Endothelial cell of umbilical vein (primary cell): Measurements from ENCODE around the gene TCF25. TPM values are rescaled to one million over a fixed set of nuclear protein-coding genes. Genes with fewer than 3 reads are reported as not detected.

Experiments
- BruUV-seq: library from RNA; stranded (reverse); fragments of 400-500 nt; replicated peaks from 2 replicates; lab custom pipeline; 2021; lab: Mats Ljungman, UMichigan
- CTCF ChIA-PET: fragments of 300-600, 350-600 bp; sonication (Branson Sonifier 250); formaldehyde crosslinking; loops from one replicate; lab custom pipeline; 2021; ENCODE audit warnings: antibody characterized with exemption, inconsistent platforms; lab: Charles Lee
- POLR2A ChIA-PET: fragments of 300-600, 350-600 bp; sonication (Branson Sonifier 250); formaldehyde crosslinking; loops from one replicate; lab custom pipeline; 2021; ENCODE audit warnings: antibody characterized with exemption, inconsistent platforms; lab: Charles Lee
- DNase-seq: peaks from one replicate; pipeline ENCODE4 v3.0.0-alpha.2; 2011; ENCODE audit warnings: low read depth, low spot score
- FAIRE-seq: peaks from 2 replicates; lab custom pipeline; 2011; peaks lifted over from hg19 to GRCh38; lab: Jason Lieb, UNC
- H2AFZ ChIP-seq: 2 replicates; pipeline ENCODE4 v1.6.0; 2012; ENCODE audit warnings: low read depth, low read length, control low read depth, inconsistent platforms
- H3K27ac ChIP-seq: 2 replicates; pipeline ENCODE4 v1.5.1; 2011; ENCODE audit warnings: low read depth, mild to moderate bottlenecking, control low read depth, low read length, moderate library complexity; ENCODE audit not compliant: insufficient read depth
- H3K27me3 ChIP-seq, 2 experiments: 2 replicates each; pipeline versions ENCODE4 v1.6.0 to v1.6.1; 2011; ENCODE audit warnings: low read length in 2 of 2, mixed read lengths in 1 of 2; ENCODE audit not compliant: control insufficient read depth in 2 of 2, insufficient read depth in 2 of 2
- H3K36me3 ChIP-seq, 2 experiments: 2 replicates in 1 of 2; 3 replicates in 1 of 2; pipeline ENCODE4 v1.5.1; 2011; ENCODE audit warnings: low read length in 2 of 2, mild to moderate bottlenecking in 1 of 2, moderate library complexity in 1 of 2; ENCODE audit not compliant: control insufficient read depth in 2 of 2, insufficient read depth in 2 of 2; ENCODE audit errors: extremely low read depth in 1 of 2
- H3K4me1 ChIP-seq: 3 replicates; pipeline ENCODE4 v1.5.1; 2011; ENCODE audit warnings: mild to moderate bottlenecking, low read length; ENCODE audit not compliant: control insufficient read depth, insufficient read depth; ENCODE audit errors: extremely low read depth
- H3K4me2 ChIP-seq: 2 replicates; pipeline ENCODE4 v1.6.1; 2011; ENCODE audit warnings: low read length, control low read depth, mixed read lengths; ENCODE audit not compliant: insufficient read depth
- H3K4me3 ChIP-seq, 3 experiments: fragments of 200-600 bp in 1 of 3; sonication (generic), shearing (Covaris generic) in 1 of 3; replicated peaks in 1 of 3; 2 replicates each; pipeline ENCODE4 v1.5.1; 2011 to 2016; ENCODE audit warnings: control low read depth in 3 of 3, low read length in 3 of 3, mild to moderate bottlenecking in 2 of 3, inconsistent platforms in 1 of 3, low read depth in 1 of 3, moderate library complexity in 1 of 3; ENCODE audit not compliant: insufficient read depth in 1 of 3
- H3K79me2 ChIP-seq: 2 replicates; pipeline ENCODE4 v1.6.0; 2012; ENCODE audit warnings: low read length, inconsistent platforms; ENCODE audit not compliant: control insufficient read depth, insufficient read depth
- H3K9ac ChIP-seq: replicated peaks from 2 replicates; pipeline ENCODE3; 2011; ENCODE audit warnings: low read length, control low read depth; ENCODE audit not compliant: insufficient read depth; ENCODE audit errors: extremely low read depth
- H3K9me1 ChIP-seq: replicated peaks from 3 replicates; pipeline ENCODE4 v1.6.0; 2011; ENCODE audit warnings: mild to moderate bottlenecking, low read length; ENCODE audit not compliant: control insufficient read depth, insufficient read depth; ENCODE audit errors: extremely low read depth
- H3K9me3 ChIP-seq: replicated peaks from 2 replicates; pipeline ENCODE4 v1.5.1; 2012; ENCODE audit warnings: low read length, inconsistent platforms; ENCODE audit not compliant: control insufficient read depth, insufficient read depth
- H4K20me1 ChIP-seq: replicated peaks from 2 replicates; pipeline ENCODE3; 2011; ENCODE audit warnings: mild to moderate bottlenecking, low read length; ENCODE audit not compliant: control insufficient read depth, insufficient read depth; ENCODE audit errors: extremely low read depth
- GATA2 ChIP-seq: IDR thresholded peaks from 2 replicates; pipeline ENCODE4 v1.7.0; 2011; ENCODE audit warnings: low read depth, mild to moderate bottlenecking, moderate library complexity, mixed read lengths, low read length; ENCODE audit not compliant: insufficient read length, insufficient read depth
- JUN ChIP-seq: IDR thresholded peaks from 2 replicates; pipeline ENCODE4 v1.6.1; 2011; ENCODE audit warnings: borderline replicate concordance, low read depth; ENCODE audit not compliant: insufficient read length, insufficient read depth
- POLR2A ChIP-seq: IDR thresholded peaks from 2 replicates; pipeline ENCODE4 v1.6.1; 2012; ENCODE audit warnings: low read depth, mild to moderate bottlenecking, control low read depth, low read length
- POLR2AphosphoS5 ChIP-seq: IDR thresholded peaks from 2 replicates; pipeline ENCODE4 v1.6.1; 2012; ENCODE audit warnings: low read depth, mild to moderate bottlenecking, control low read depth, low read length, moderate library complexity; ENCODE audit not compliant: insufficient read depth
- dilution Hi-C: fragments of 300-500 bp; cut with MboI; formaldehyde crosslinking; loops from one replicate; pipeline ENCODE4 v1.15.0; 2019; ENCODE audit warnings: low sequenced_read_pairs; ENCODE audit not compliant: extremely low pct_ligation_motif_present
- intact Hi-C: fragments of 100-400 bp; cut with micrococcal nuclease; formaldehyde crosslinking; loops from one replicate; pipeline ENCODE4 v1.10.0; 2022
- polyA plus RNA-seq, 4 experiments: library from polyadenylated mRNA; depleted of rRNA in 3 of 4; stranded (reverse) in 3 of 4; unstranded in 1 of 4; fragments of >200 nt; gene quantifications; 2 replicates each; pipeline versions ENCODE4 v1.2.1 to v1.2.3, GENCODE V29; 2011 to 2012; ENCODE audit warnings: missing spikeins in 1 of 4
- total RNA-seq: library from RNA; stranded (reverse); gene quantifications from 2 replicates; pipeline ENCODE4 v1.2.3, GENCODE V29; 2021
- TF ChIP-seq, protein P1 (sequence below): IDR thresholded peaks from 2 replicates; pipeline ENCODE4 v1.6.1; 2011; ENCODE audit not compliant: insufficient read depth, insufficient read length

The TCF25 gene
- total and polyA plus RNA-seq, 2 donors (not counting 3 experiments of a cell fraction or from before 2014, with no cell fraction given), result 193 to 234 TPM

DNA sequence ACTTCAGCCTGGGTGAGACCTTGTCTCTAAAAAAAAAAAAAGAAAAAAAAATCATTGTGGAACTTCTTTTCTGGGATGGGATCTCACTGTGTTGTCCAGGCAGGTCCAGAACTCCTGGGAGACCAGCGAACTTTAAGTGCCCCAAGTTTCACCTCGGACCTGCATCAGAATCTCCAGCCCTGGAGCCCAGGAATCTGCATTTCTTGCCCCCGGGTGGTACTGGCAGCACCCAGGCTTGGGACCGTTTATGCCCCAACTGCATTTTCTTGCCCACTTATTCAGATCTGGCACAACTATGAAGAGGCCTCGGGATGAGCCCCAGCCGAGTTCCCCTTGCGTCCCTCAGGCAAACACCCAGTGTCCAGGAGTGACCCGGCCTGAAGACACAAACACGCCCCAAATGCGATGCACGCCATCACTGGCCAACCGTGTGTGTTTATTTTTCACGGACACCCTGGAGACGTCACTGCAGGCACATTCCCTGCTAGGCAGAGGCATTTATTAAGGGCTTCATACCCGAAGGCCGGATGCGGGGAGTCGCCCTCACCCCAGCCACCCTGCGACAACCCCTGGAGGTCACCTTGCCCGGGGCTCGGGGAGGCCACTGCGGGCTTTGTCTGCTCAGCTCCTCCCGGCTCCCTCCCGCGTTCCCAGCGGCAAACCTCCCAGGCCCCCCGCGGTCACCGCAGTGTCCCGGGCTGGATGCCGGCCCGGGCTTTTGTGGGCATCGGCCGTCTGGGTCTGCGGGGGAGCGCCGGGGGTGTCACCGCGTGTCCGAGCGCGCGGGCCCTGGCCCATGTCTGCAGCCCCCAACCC lies 45.8 kb upstream of the TCF25 start:
- no TSS peak for BruUV-seq
- no peaks in the 10 kb centered on the region for H3K27me3 ChIP-seq
- H3K36me3 ChIP-seq, result no peaks in the 10 kb centered on the region
- peak overlapping the region; percentile 61 for H3K9ac ChIP-seq
- dilution Hi-C loops (no loop called here), intact Hi-C loops (loop anchor here (1.0 kb wide), 1 partner anchor 11 kb away; the partner anchor contains the start of gene FANCA)
- H3K4me1 ChIP-seq, result peaks cover 9% of the 10 kb centered on the region
- H3K4me3 ChIP-seq, result peak overlapping the region; percentile 50 to 64 (median 60)
- peak; percentile 68 for FAIRE-seq
- peak overlapping the region; percentile 88 for H3K4me2 ChIP-seq
- H3K27ac ChIP-seq, result no peak overlapping the region
- peak overlapping the region; percentile 94 for H2AFZ ChIP-seq
- H4K20me1 ChIP-seq, result no peaks in the 10 kb centered on the region
- DNase-seq, result peak; percentile 18
- POLR2A ChIA-PET, result no interaction called here
- CTCF ChIA-PET, result interaction anchor here (1.0 to 3.0 kb wide), 3 partner anchors 11 to 33 kb away, joined by 3 to 17 read pairs (median 4); partner anchors contain the start of gene FANCA
- no peaks in the 10 kb centered on the region for H3K9me1 ChIP-seq
- TF ChIP-seq JUN, result no peak
- TF ChIP-seq, protein P1, sequence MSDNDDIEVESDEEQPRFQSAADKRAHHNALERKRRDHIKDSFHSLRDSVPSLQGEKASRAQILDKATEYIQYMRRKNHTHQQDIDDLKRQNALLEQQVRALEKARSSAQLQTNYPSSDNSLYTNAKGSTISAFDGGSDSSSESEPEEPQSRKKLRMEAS, result no peak
- no peaks in the 10 kb centered on the region for H3K79me2 ChIP-seq
- H3K9me3 ChIP-seq, result no peaks in the 10 kb centered on the region

DNA sequence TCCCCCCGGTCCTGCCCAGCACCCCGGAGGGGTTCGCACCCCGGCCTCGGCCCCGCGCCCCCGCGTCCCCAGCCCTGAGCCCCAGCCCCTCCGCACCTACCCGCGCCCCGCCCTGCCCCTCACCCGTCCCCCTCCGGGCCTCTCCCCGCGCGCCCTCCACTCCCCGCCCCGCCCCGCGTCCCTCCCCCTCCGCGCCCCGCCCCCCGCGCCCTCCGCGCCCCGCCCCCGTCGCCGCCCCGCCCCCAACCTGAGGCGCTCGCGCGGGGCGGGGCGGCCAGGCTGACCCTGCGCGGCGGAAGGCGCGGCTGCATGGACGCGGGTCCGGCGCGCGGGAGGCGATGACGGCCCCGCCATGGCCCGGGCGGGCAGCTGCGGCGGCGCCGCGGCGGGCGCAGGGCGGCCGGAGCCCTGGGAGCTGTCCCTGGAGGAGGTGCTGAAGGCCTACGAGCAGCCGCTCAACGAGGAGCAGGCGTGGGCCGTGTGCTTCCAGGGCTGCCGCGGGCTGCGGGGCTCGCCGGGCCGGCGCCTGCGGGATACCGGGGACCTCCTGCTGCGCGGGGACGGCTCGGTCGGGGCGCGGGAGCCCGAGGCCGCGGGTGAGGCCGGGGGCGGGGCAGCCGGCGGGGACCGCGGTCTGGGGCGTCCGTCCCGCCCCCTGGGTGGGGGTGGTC lies 45.1 kb upstream of the TCF25 start, which contains the start of gene SPIRE2:
TSS of gene SPIRE2 (plus strand) at position 277 of the 671 bp plus-strand sequence. CDS start at position 353, 76 bp downstream.
- Histone ChIP-seq H3K9me1 (no peaks in the 10 kb centered on the region), H3K27ac (no peak within 1 kb of the TSS), H3K27me3 (no peaks in the 10 kb centered on the region), H3K36me3 (no peaks in the 10 kb centered on the region), H3K4me1 (peaks cover 9% of the 10 kb centered on the region), H3K4me2 (peak within 1 kb of the TSS; percentile 88), H3K79me2 (no peaks in the 10 kb centered on the region), H4K20me1 (no peaks in the 10 kb centered on the region), H3K9me3 (no peaks in the 10 kb centered on the region), H3K4me3 (peak within 1 kb of the TSS; percentile 50 to 64 (median 60)), H2AFZ (peak within 1 kb of the TSS; percentile 94), H3K9ac (peak within 1 kb of the TSS; percentile 61)
- DNase-seq, result peak; percentile 77
- TF ChIP-seq POLR2A, result no peak
- TF ChIP-seq GATA2, result no peak
- no peak for TF ChIP-seq JUN
- peak; percentile 34 for TF ChIP-seq POLR2AphosphoS5
- intact Hi-C loops (loop anchor here (1.0 kb wide), 1 partner anchor 12 kb away; the partner anchor contains the start of gene FANCA), dilution Hi-C loops (no loop called here)
- ChIA-PET CTCF (interaction anchor here (0.7 to 3.0 kb wide), 5 partner anchors 9 to 122 kb away, joined by 3 to 17 read pairs (median 3); partner anchors contain the start of gene FANCA), POLR2A (no interaction called here)
- BruUV-seq, result no TSS peak
- FAIRE-seq, result peak; percentile 67
